Measurements from ENCODE around the gene FOXO4. TPM values are rescaled to one million over a fixed set of nuclear protein-coding genes. Genes with fewer than 3 reads are reported as not detected.
A peak's percentile ranks its signal among the peaks of the same experiment; 100 is the strongest.

FOXO4 gene
- total and polyA plus RNA-seq, 10 of the 15 experiments (the other 5 are each of a cell fraction or from before 2014, with no cell fraction given), result 0.05 to 6.9 (median 2.3) TPM

DNA sequence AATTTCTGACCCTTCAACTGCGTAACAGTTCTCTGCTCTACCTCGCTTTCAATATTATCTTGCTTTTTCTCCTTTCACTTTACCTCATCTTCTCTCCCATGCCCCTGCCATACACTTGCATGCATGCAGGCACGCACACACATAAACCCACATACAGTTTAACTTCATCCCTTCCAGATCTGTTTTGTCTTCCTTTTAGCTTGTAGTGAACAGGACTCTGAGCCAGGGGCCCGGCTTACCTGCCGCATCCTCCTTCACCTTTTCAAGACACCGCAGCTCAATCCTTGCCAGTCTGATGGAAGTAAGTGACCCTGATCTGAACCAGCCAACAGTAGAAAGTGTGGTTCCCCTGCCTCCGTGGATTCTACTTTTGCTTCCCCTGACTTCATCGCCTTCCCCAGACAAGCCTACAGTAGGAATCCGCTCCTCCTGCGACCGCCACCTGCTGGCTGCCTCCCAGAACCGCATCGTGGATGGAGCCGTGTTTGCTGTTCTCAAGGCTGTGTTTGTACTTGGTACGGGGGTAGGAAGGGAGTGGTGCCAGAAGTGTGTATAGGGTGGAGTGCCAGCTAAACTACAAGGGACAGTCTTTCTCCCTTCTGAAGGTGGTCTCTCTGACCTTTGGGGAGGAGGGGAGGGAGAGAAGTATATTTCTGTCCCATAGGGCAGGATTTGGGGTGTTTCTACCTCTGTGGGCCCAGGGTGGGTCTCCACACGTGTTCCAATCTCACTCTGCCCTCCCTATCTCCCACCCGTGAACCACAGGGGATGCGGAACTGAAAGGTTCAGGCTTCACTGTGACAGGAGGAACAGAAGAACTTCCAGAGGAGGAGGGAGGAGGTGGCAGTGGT is 33.5 kb downstream of the FOXO4 start:
- ChIA-PET RAD21 (ENCODE audit: unreplicated experiment) (interaction anchor here (0.6 to 2.4 kb wide), 7 partner anchors 11 to 32 kb away, joined by 3 to 19 read pairs (median 6); partner anchors contain the start of gene MED12), SMC1A (ENCODE audit: uncharacterized antibody, unreplicated experiment) (interaction anchor here (0.7 to 3.7 kb wide), 7 partner anchors 17 to 49 kb away, joined by 3 to 46 read pairs (median 4); no protein-coding TSS in a partner anchor), POLR2A (interaction anchor here (0.6 to 1.0 kb wide), 3 partner anchors 11 to 30 kb away, joined by 3 to 5 read pairs (median 4); partner anchors contain the start of gene IL2RG), CTCF (interaction anchor here (0.7 to 3.9 kb wide), 14 partner anchors 11 to 159 kb away, joined by 3 to 82 read pairs (median 5); partner anchors contain the start of gene MED12)
- intact Hi-C loops (cut with micrococcal nuclease; ENCODE audit: unreplicated experiment), result loop anchor here (1.0 kb wide), 2 partner anchors 26 to 31 kb away; no protein-coding TSS in a partner anchor
- no peak overlapping the region for H3K27ac ChIP-seq (ENCODE audit: control insufficient read depth, insufficient read depth)
- H3K9me3 ChIP-seq (replicated peaks; ENCODE audit: control insufficient read depth, insufficient read depth, low read length), result no peaks in the 10 kb centered on the region
- H3K27me3 ChIP-seq (replicated peaks in 1 of 2; ENCODE audit: control insufficient read depth in 2 of 2, insufficient read depth in 2 of 2, low read length in 1 of 2), result no peaks in the 10 kb centered on the region
- in situ Hi-C loops (cut with MboI), result no loop called here
- no peak overlapping the region for H2AFZ ChIP-seq (ENCODE audit: control insufficient read depth, low read depth, low read length)
- no peaks in the 10 kb centered on the region for H4K20me1 ChIP-seq (ENCODE audit: control insufficient read depth, insufficient read depth)
- DNase-seq (ENCODE audit: low read depth, low spot score), result no peak
- no TSS peak for BruUV-seq (replicated peaks)
- no peaks in the 10 kb centered on the region for H3K79me2 ChIP-seq (ENCODE audit: control insufficient read depth, insufficient read depth, low read length)
- peaks cover 1 to 8% of the 10 kb centered on the region in 2 experiments; a peak in 3 of 4 replicates for H3K36me3 ChIP-seq (ENCODE audit: control insufficient read depth in 2 of 2, insufficient read depth in 2 of 2, low read length in 1 of 2)
- no peaks in the 10 kb centered on the region for H3K4me1 ChIP-seq (ENCODE audit: control insufficient read depth, insufficient read depth, low read length)
- no peak overlapping the region for H3K9ac ChIP-seq (ENCODE audit: control insufficient read depth, insufficient read depth, low read length)
- FAIRE-seq, result peak; percentile 77
- peak; percentile 98 for ATAC-seq
- whole genome bisulfite sequencing (ENCODE audit: insufficient coverage, insufficient replicate concordance, low lambda C conversion rate, missing lambda C conversion rate), result 30% methylated on average over 18 of the region's 18 CpGs
- no peak overlapping the region for H3K4me3 ChIP-seq
- no peak overlapping the region for H3K4me2 ChIP-seq (ENCODE audit: control insufficient read depth, insufficient read depth)
- TF ChIP-seq RUNX3 (IDR thresholded peaks at IDR 0.05; ENCODE audit: low read length), result peak; percentile 58
- peak; percentile 6; the same call in 1 of the 2 replicates for TF ChIP-seq POLR2A (IDR thresholded peaks at IDR 0.05; ENCODE audit: low read depth, low read length)
- TF ChIP-seq SUZ12 (IDR thresholded peaks at IDR 0.05; ENCODE audit: unreplicated experiment), result no peak
- TF ChIP-seq, protein P1, sequence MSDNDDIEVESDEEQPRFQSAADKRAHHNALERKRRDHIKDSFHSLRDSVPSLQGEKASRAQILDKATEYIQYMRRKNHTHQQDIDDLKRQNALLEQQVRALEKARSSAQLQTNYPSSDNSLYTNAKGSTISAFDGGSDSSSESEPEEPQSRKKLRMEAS (IDR thresholded peaks at IDR 0.05; ENCODE audit: low read depth, low read length), result no peak
- TF ChIP-seq ZNF207 (IDR thresholded peaks at IDR 0.05; ENCODE audit: borderline replicate concordance), result peak; percentile 61; the same call in 1 of the 2 replicates
- TF ChIP-seq SP1 (IDR thresholded peaks at IDR 0.05; ENCODE audit: low read depth, low read length), result no peak
- TF ChIP-seq, protein P2, sequence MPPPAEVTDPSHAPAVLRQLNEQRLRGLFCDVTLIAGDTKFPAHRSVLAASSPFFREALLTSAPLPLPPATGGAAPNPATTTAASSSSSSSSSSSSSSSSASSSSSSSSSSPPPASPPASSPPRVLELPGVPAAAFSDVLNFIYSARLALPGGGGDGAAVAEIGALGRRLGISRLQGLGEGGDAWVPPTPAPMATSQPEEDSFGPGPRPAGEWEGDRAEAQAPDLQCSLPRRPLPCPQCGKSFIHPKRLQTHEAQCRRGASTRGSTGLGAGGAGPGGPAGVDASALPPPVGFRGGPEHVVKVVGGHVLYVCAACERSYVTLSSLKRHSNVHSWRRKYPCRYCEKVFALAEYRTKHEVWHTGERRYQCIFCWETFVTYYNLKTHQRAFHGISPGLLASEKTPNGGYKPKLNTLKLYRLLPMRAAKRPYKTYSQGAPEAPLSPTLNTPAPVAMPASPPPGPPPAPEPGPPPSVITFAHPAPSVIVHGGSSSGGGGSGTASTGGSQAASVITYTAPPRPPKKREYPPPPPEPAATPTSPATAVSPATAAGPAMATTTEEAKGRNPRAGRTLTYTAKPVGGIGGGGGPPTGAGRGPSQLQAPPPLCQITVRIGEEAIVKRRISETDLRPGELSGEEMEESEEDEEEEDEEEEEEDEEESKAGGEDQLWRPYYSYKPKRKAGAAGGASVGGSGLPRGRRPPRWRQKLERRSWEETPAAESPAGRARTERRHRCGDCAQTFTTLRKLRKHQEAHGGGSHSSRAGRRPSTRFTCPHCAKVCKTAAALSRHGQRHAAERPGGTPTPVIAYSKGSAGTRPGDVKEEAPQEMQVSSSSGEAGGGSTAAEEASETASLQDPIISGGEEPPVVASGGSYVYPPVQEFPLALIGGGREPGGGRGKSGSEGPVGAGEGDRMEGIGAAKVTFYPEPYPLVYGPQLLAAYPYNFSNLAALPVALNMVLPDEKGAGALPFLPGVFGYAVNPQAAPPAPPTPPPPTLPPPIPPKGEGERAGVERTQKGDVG (CRISPR knock-in tag; IDR thresholded peaks at IDR 0.05), result no peak
- peak; percentile 56; the same call in 1 of the 2 replicates for TF ChIP-seq YY1 (IDR thresholded peaks at IDR 0.05; ENCODE audit: low read depth, low read length)
- TF ChIP-seq, protein P3, sequence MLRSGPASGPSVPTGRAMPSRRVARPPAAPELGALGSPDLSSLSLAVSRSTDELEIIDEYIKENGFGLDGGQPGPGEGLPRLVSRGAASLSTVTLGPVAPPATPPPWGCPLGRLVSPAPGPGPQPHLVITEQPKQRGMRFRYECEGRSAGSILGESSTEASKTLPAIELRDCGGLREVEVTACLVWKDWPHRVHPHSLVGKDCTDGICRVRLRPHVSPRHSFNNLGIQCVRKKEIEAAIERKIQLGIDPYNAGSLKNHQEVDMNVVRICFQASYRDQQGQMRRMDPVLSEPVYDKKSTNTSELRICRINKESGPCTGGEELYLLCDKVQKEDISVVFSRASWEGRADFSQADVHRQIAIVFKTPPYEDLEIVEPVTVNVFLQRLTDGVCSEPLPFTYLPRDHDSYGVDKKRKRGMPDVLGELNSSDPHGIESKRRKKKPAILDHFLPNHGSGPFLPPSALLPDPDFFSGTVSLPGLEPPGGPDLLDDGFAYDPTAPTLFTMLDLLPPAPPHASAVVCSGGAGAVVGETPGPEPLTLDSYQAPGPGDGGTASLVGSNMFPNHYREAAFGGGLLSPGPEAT (IDR thresholded peaks at IDR 0.05; ENCODE audit: low read depth), result no peak
- TF ChIP-seq ZNF622 (IDR thresholded peaks at IDR 0.05), result no peak
- TF ChIP-seq MEF2A (IDR thresholded peaks at IDR 0.05; ENCODE audit: insufficient read depth, low read depth, low read length), result no peak
- TF ChIP-seq WRNIP1 (IDR thresholded peaks at IDR 0.05; ENCODE audit: borderline replicate concordance, low read depth, low read length), result no peak
- TF ChIP-seq FOS (IDR thresholded peaks at IDR 0.05; ENCODE audit: borderline replicate concordance, extremely low read depth, insufficient read length), result no peak
- TF ChIP-seq, protein P4, sequence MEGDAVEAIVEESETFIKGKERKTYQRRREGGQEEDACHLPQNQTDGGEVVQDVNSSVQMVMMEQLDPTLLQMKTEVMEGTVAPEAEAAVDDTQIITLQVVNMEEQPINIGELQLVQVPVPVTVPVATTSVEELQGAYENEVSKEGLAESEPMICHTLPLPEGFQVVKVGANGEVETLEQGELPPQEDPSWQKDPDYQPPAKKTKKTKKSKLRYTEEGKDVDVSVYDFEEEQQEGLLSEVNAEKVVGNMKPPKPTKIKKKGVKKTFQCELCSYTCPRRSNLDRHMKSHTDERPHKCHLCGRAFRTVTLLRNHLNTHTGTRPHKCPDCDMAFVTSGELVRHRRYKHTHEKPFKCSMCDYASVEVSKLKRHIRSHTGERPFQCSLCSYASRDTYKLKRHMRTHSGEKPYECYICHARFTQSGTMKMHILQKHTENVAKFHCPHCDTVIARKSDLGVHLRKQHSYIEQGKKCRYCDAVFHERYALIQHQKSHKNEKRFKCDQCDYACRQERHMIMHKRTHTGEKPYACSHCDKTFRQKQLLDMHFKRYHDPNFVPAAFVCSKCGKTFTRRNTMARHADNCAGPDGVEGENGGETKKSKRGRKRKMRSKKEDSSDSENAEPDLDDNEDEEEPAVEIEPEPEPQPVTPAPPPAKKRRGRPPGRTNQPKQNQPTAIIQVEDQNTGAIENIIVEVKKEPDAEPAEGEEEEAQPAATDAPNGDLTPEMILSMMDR (IDR thresholded peaks at IDR 0.05 in 2 of 3, conservative IDR thresholded peaks at IDR 0.05 in 1 of 3; ENCODE audit: control insufficient read depth in 2 of 3, extremely low read depth in 1 of 3, insufficient read depth in 1 of 3, low read depth in 3 of 3, low read length in 3 of 3), result peak; percentile 84 to 88 (median 88)
- no peak for TF ChIP-seq PAX8 (IDR thresholded peaks at IDR 0.05)
- TF ChIP-seq KAT2A (conservative IDR thresholded peaks at IDR 0.05; ENCODE audit: control insufficient read depth, low read depth, low read length), result no peak

All from GM12878 (cell line).